Astrocyte (in vitro differentiated cells and primary cell): Measurements from ENCODE around the gene FNDC3A. TPM values are rescaled to one million over a fixed set of nuclear protein-coding genes. Genes with fewer than 3 reads are reported as not detected.
"Not testable (repeated sequence)": the region's sequence is repeated elsewhere in the genome, so short reads cannot be mapped to it uniquely, and the experiment has no call there.

ENCODE experiments used
- DNase-seq: peaks from one replicate; pipeline ENCODE4 v3.0.0-alpha.2; 2010; ENCODE audit warnings: low read depth
- FAIRE-seq: peaks from 2 replicates; lab custom pipeline; 2011; peaks lifted over from hg19 to GRCh38; lab: Jason Lieb, UNC
- H2AFZ ChIP-seq: 2 replicates; pipeline ENCODE4 v1.6.0; 2012; ENCODE audit warnings: low read depth, low read length, inconsistent platforms
- H3K27ac ChIP-seq: 2 replicates; pipeline ENCODE4 v1.5.1; 2011; ENCODE audit warnings: low read depth, low read length, inconsistent platforms
- H3K27me3 ChIP-seq: 2 replicates; pipeline ENCODE4 v1.6.0; 2011; ENCODE audit warnings: low read length, inconsistent platforms; ENCODE audit not compliant: insufficient read depth
- H3K36me3 ChIP-seq: 2 replicates; pipeline ENCODE4 v1.5.1; 2011; ENCODE audit warnings: low read length, inconsistent platforms; ENCODE audit not compliant: insufficient read depth
- H3K4me1 ChIP-seq: 2 replicates; pipeline ENCODE4 v1.5.1; 2011; ENCODE audit warnings: low read length, inconsistent platforms; ENCODE audit not compliant: insufficient read depth
- H3K4me2 ChIP-seq: 2 replicates; pipeline ENCODE4 v1.6.0; 2012; ENCODE audit warnings: low read length, inconsistent platforms
- H3K4me3 ChIP-seq: 2 replicates; pipeline ENCODE4 v1.5.1; 2011; ENCODE audit warnings: low read depth, mild to moderate bottlenecking, low read length, inconsistent platforms; ENCODE audit not compliant: insufficient read depth
- H3K79me2 ChIP-seq: 2 replicates; pipeline ENCODE4 v1.6.0; 2012; ENCODE audit warnings: mild to moderate bottlenecking, low read length, inconsistent platforms; ENCODE audit not compliant: insufficient read depth
- H3K9ac ChIP-seq: 2 replicates; pipeline ENCODE4 v1.6.0; 2012; ENCODE audit warnings: mild to moderate bottlenecking, low read length, inconsistent platforms
- H3K9me3 ChIP-seq: 2 replicates; pipeline ENCODE4 v1.5.1; 2012; ENCODE audit warnings: low read depth, mild to moderate bottlenecking, low read length, inconsistent platforms; ENCODE audit not compliant: insufficient read depth
- H4K20me1 ChIP-seq: 2 replicates; pipeline ENCODE4 v1.6.0; 2012; ENCODE audit warnings: low read length, inconsistent platforms; ENCODE audit not compliant: insufficient read depth
- H3K27ac Mint-ChIP-seq: one replicate; pipeline ENCODE4 v1.8.0; 2021; ENCODE audit warnings: mild to moderate bottlenecking, mixed read lengths; ENCODE audit not compliant: unreplicated experiment
- H3K27me3 Mint-ChIP-seq: one replicate; pipeline ENCODE4 v1.8.0; 2021; ENCODE audit warnings: low read depth, mixed read lengths; ENCODE audit not compliant: unreplicated experiment
- H3K36me3 Mint-ChIP-seq: one replicate; pipeline ENCODE4 v1.8.0; 2021; ENCODE audit warnings: low read depth, mixed read lengths; ENCODE audit not compliant: unreplicated experiment
- H3K4me1 Mint-ChIP-seq: one replicate; pipeline ENCODE4 v1.8.0; 2021; ENCODE audit warnings: low read depth, mixed read lengths; ENCODE audit not compliant: unreplicated experiment
- H3K4me3 Mint-ChIP-seq: one replicate; pipeline ENCODE4 v1.8.0; 2021; ENCODE audit warnings: mild to moderate bottlenecking, moderate library complexity, mixed read lengths; ENCODE audit not compliant: unreplicated experiment
- H3K9me3 Mint-ChIP-seq: one replicate; pipeline ENCODE4 v1.8.0; 2021; ENCODE audit warnings: mild to moderate bottlenecking, mixed read lengths; ENCODE audit not compliant: unreplicated experiment
- CTCF ChIP-seq: IDR thresholded peaks from 2 replicates; pipeline ENCODE4 v1.5.1; 2011; ENCODE audit warnings: low read depth, mild to moderate bottlenecking, inconsistent platforms, low read length, moderate library complexity; ENCODE audit not compliant: insufficient read depth
- EZH2 ChIP-seq: IDR thresholded peaks from 2 replicates; pipeline ENCODE4 v1.6.1; 2012; ENCODE audit warnings: mild to moderate bottlenecking, low read length, inconsistent platforms; ENCODE audit not compliant: insufficient read depth
- total RNA-seq: library from RNA; stranded (reverse); gene quantifications from 2 replicates; pipeline ENCODE4 v1.2.1, GENCODE V29; 2021

Gene FNDC3A
- total RNA-seq, 1 donor from 2014 or later = 82.6 TPM

DNA sequence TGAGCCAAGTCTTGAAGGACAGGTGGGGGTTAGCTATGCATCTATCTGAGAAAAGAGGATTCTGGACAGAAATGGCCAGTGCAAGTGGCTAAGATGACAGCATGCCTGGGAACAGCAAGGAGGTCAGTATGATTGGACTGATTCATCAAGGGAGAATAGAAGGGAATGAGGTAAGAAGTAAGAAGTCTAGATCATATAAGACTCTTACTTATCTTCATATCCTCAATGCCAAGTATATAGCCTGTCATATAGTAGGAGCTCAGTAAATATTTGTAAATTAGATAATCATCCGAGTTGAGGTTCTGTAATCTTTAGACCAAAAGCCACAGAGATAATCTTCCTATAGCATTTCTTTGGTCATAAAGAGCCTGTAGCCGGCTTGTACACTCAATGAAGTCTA is 141.2 kb downstream of the FNDC3A start:
- Histone ChIP-seq H2AFZ (no peak overlapping the region), H3K4me1 (peaks cover 10% of the 10 kb centered on the region)
- peaks cover 35% of the 10 kb centered on the region for H3K36me3 Mint-ChIP-seq

DNA sequence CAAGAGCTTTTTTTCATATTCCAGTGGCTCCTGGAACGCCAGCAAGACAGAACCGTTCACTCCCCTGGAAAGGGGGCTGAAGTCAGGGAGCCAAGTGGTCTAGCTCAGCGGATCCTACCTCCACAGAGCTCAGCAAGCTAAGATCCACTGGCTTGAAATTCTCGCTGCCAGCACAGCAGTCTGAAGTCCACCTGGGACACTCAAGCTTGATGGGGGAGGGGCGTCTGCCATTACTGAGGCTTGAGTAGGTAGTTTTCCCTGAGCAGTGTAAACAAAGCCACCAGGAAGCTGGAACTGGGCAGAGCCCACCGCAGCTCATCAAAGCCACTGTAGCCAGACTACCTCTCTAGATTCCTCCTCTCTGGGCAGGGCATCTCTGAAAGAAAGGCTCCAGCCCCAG is 142.7 kb downstream of the FNDC3A start:
- not testable (repeated sequence) for H4K20me1 ChIP-seq, H3K27ac ChIP-seq, H2AFZ ChIP-seq, H3K4me2 ChIP-seq, H3K9me3 ChIP-seq, H3K4me3 ChIP-seq, H3K27ac Mint-ChIP-seq, FAIRE-seq, H3K4me1 ChIP-seq, H3K27me3 ChIP-seq, H3K27me3 Mint-ChIP-seq, H3K4me3 Mint-ChIP-seq, H3K9ac ChIP-seq, DNase-seq, H3K9me3 Mint-ChIP-seq
- H3K4me1 Mint-ChIP-seq = peaks cover 11% of the 10 kb centered on the region
- Histone ChIP-seq H3K36me3 (peaks cover 19% of the 10 kb centered on the region), H3K79me2 (peaks cover 51% of the 10 kb centered on the region)
- H3K36me3 Mint-ChIP-seq = peaks cover 43% of the 10 kb centered on the region

More for the DNA sequence above, 141.2 kb downstream of the FNDC3A start:
- DNase-seq = no peak
- Mint-ChIP-seq H3K4me1 (peaks cover 22% of the 10 kb centered on the region), H3K27ac (no peak overlapping the region), H3K9me3 (no peaks in the 10 kb centered on the region), H3K27me3 (no peaks in the 10 kb centered on the region), H3K4me3 (no peak overlapping the region)
- H3K9me3 ChIP-seq = no peaks in the 10 kb centered on the region
- TF ChIP-seq CTCF (no peak), EZH2 (no peak)
- no peak overlapping the region for H3K4me2 ChIP-seq
- H3K4me3 ChIP-seq = no peak overlapping the region
- H3K27me3 ChIP-seq = no peaks in the 10 kb centered on the region
- H3K79me2 ChIP-seq = peaks cover 67% of the 10 kb centered on the region
- peaks cover 19% of the 10 kb centered on the region for H3K36me3 ChIP-seq
- H4K20me1 ChIP-seq = no peaks in the 10 kb centered on the region
- no peak overlapping the region for H3K9ac ChIP-seq
- no peak overlapping the region for H3K27ac ChIP-seq
- FAIRE-seq = no peak

GRCh38 chr13:49124693-49125304 is 149.1 kb downstream of the FNDC3A start:
- H3K4me1 Mint-ChIP-seq = peaks cover 5% of the 10 kb centered on the region
- FAIRE-seq = no peak

More at GRCh38 chr13:49124693-49125304, 149.1 kb downstream of the FNDC3A start:
- no peak overlapping the region for H3K9ac ChIP-seq
- H3K79me2 ChIP-seq = peaks cover 51% of the 10 kb centered on the region
- H3K27me3 ChIP-seq = no peaks in the 10 kb centered on the region
- H3K4me3 ChIP-seq = no peak overlapping the region
- no peaks in the 10 kb centered on the region for H3K27me3 Mint-ChIP-seq
- H2AFZ ChIP-seq = no peak overlapping the region
- H3K4me3 Mint-ChIP-seq = no peak overlapping the region
- H3K27ac Mint-ChIP-seq = no peak overlapping the region
- peaks cover 22% of the 10 kb centered on the region for H3K36me3 Mint-ChIP-seq
- H3K36me3 ChIP-seq = peaks cover 6% of the 10 kb centered on the region
- no peaks in the 10 kb centered on the region for H3K4me1 ChIP-seq
- H4K20me1 ChIP-seq = peaks cover 45% of the 10 kb centered on the region
- no peak overlapping the region for H3K27ac ChIP-seq
- TF ChIP-seq CTCF (no peak), EZH2 (no peak)
- no peaks in the 10 kb centered on the region for H3K9me3 Mint-ChIP-seq
- no peak for DNase-seq
- no peaks in the 10 kb centered on the region for H3K9me3 ChIP-seq
- no peak overlapping the region for H3K4me2 ChIP-seq
